ENCODE data around the gene CIRBP.

DNA sequence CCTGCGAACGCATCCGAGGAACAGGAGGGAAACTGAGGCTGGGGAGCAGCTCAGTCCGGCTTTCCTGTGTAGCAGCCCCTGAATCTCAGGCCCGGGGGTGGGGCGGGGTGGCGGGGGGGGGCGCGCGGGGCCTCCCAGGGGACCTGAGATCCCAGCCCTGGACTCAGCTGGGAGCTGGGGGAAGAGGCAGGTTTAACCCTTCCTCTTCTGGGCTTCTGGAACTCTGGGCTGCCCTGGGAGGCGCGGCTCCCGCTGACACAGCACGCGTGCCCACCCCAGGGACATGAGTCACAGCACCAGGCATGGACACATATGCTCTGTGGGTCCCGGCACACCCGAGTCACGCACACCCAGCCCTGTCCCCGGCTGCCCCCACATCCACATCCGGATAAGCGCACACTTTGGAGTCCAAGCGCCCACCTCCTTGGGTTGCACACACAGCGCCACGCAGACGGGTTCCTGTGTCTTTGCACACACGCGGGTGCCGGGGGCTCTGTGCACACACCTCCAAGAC, 3.5 kb upstream of the CIRBP start:
- no peak for TF ChIP-seq TCF7L2 (IDR thresholded peaks at IDR 0.05; ENCODE audit: low read depth, low read length)
- TF ChIP-seq, protein P1, sequence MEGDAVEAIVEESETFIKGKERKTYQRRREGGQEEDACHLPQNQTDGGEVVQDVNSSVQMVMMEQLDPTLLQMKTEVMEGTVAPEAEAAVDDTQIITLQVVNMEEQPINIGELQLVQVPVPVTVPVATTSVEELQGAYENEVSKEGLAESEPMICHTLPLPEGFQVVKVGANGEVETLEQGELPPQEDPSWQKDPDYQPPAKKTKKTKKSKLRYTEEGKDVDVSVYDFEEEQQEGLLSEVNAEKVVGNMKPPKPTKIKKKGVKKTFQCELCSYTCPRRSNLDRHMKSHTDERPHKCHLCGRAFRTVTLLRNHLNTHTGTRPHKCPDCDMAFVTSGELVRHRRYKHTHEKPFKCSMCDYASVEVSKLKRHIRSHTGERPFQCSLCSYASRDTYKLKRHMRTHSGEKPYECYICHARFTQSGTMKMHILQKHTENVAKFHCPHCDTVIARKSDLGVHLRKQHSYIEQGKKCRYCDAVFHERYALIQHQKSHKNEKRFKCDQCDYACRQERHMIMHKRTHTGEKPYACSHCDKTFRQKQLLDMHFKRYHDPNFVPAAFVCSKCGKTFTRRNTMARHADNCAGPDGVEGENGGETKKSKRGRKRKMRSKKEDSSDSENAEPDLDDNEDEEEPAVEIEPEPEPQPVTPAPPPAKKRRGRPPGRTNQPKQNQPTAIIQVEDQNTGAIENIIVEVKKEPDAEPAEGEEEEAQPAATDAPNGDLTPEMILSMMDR (IDR thresholded peaks at IDR 0.05): no peak
- no peak for TF ChIP-seq REST (IDR thresholded peaks at IDR 0.05; ENCODE audit: insufficient read depth in 1 of 2, low read depth in 2 of 2, low read length in 1 of 2)
- TF ChIP-seq POLR2AphosphoS5 (IDR thresholded peaks at IDR 0.05; ENCODE audit: low read depth, low read length): no peak
- no peak for TF ChIP-seq SIN3A (IDR thresholded peaks at IDR 0.05; ENCODE audit: borderline replicate concordance, insufficient read depth, low read depth, low read length)

All from Panc1 (cell line).